IMR-90 (cell line): ENCODE measurements around the gene MACF1. TPM values are rescaled to one million over a fixed set of nuclear protein-coding genes. Genes with fewer than 3 reads are reported as not detected.
"Not testable (repeated sequence)": the region's sequence is repeated elsewhere in the genome, so short reads cannot be mapped to it uniquely, and the experiment has no call there.

Experiments used
- ATAC-seq: fragments of 200-7000 bp; cut with Tn5 transposase; 2 replicates; pipeline ENCODE4 v1.9.1; 2020; ENCODE audit warnings: low read depth, mild to moderate bottlenecking, moderate library complexity
- BruUV-seq: library from RNA; stranded (reverse); fragments of 400-500 nt; replicated peaks from 2 replicates; lab custom pipeline; 2021; lab: Mats Ljungman, UMichigan
- CTCF ChIA-PET: fragments of 300-600 bp; formaldehyde crosslinking; extraction: SDS; loops from one replicate; lab custom pipeline; 2021; ENCODE audit warnings: antibody characterized with exemption; lab: Yijun Ruan, JAX
- POLR2A ChIA-PET: fragments of 300-600 bp; sonication (Branson Sonifier 250); formaldehyde crosslinking; loops from one replicate; lab custom pipeline; 2022; ENCODE audit warnings: antibody characterized with exemption; ENCODE audit not compliant: unreplicated experiment; lab: Charles Lee
- DNase-seq: peaks from one replicate; pipeline ENCODE4 v3.0.0; 2013
- H2AFZ ChIP-seq: replicated peaks from 2 replicates; pipeline ENCODE3; 2013; ENCODE audit warnings: low read length, mild to moderate bottlenecking; ENCODE audit not compliant: poor library complexity
- H2AK5ac ChIP-seq: 2 replicates; pipeline ENCODE4 v1.6.1; 2013; ENCODE audit warnings: low read depth, low read length, inconsistent platforms
- H2AK9ac ChIP-seq: replicated peaks from 2 replicates; pipeline ENCODE3; 2013; ENCODE audit warnings: mild to moderate bottlenecking, low read depth, low read length, moderate library complexity; ENCODE audit not compliant: poor library complexity
- H2BK120ac ChIP-seq: 2 replicates; pipeline ENCODE4 v1.6.1; 2013; ENCODE audit warnings: low read depth, low read length, inconsistent platforms
- H2BK15ac ChIP-seq: 3 replicates; pipeline ENCODE4 v1.6.1; 2013; ENCODE audit warnings: low read depth, low read length, inconsistent platforms
- H2BK20ac ChIP-seq: 2 replicates; pipeline ENCODE4 v1.6.1; 2013; ENCODE audit warnings: low read depth, mild to moderate bottlenecking, inconsistent platforms, low read length, moderate library complexity
- H2BK5ac ChIP-seq: 2 replicates; pipeline ENCODE4 v1.6.1; 2013; ENCODE audit warnings: mild to moderate bottlenecking, low read depth, low read length, inconsistent platforms; ENCODE audit not compliant: poor library complexity, severe bottlenecking
- H3K14ac ChIP-seq: replicated peaks from 2 replicates; pipeline ENCODE4 v1.6.1; 2013; ENCODE audit warnings: low read depth, low read length, inconsistent platforms
- H3K18ac ChIP-seq: 2 replicates; pipeline ENCODE4 v1.6.1; 2013; ENCODE audit warnings: low read depth, low read length, control low read depth
- H3K23ac ChIP-seq: 2 replicates; pipeline ENCODE4 v1.6.1; 2013; ENCODE audit warnings: low read depth, low read length, inconsistent platforms
- H3K27ac ChIP-seq: 2 replicates; pipeline ENCODE4 v1.5.1; 2013; ENCODE audit warnings: mild to moderate bottlenecking, control low read depth, low read length; ENCODE audit not compliant: insufficient read depth
- H3K27me3 ChIP-seq: 2 replicates; pipeline ENCODE4 v1.6.1; 2013; ENCODE audit warnings: low read length; ENCODE audit not compliant: control insufficient read depth, insufficient read depth
- H3K36me3 ChIP-seq: 2 replicates; pipeline ENCODE4 v1.6.1; 2013; ENCODE audit warnings: low read length, mixed read lengths; ENCODE audit not compliant: control insufficient read depth, insufficient read depth
- H3K4ac ChIP-seq: 2 replicates; pipeline ENCODE4 v1.6.1; 2013; ENCODE audit warnings: low read depth, low read length, inconsistent platforms
- H3K4me1 ChIP-seq: 2 replicates; pipeline ENCODE4 v1.6.1; 2013; ENCODE audit warnings: low read length, mixed read lengths; ENCODE audit not compliant: control insufficient read depth, insufficient read depth
- H3K4me2 ChIP-seq: 2 replicates; pipeline ENCODE4 v1.6.1; 2013; ENCODE audit warnings: low read depth, mild to moderate bottlenecking, control low read depth, low read length, moderate library complexity
- H3K4me3 ChIP-seq: 2 replicates; pipeline ENCODE4 v1.5.1; 2013; ENCODE audit warnings: low read depth, mild to moderate bottlenecking, control low read depth, low read length, moderate library complexity; ENCODE audit not compliant: insufficient read depth
- H3K56ac ChIP-seq: 2 replicates; pipeline ENCODE4 v1.6.1; 2013; ENCODE audit warnings: low read length, inconsistent platforms; ENCODE audit not compliant: insufficient read depth; ENCODE audit errors: extremely low read depth
- H3K79me1 ChIP-seq, 2 experiments: 2 replicates each; pipeline ENCODE4 v1.6.1; 2013; ENCODE audit warnings: low read length in 2 of 2, inconsistent platforms in 1 of 2, low read depth in 1 of 2
- H3K9ac ChIP-seq: 2 replicates; pipeline ENCODE4 v1.6.1; 2013; ENCODE audit warnings: low read depth, low read length, control low read depth
- H3K9me1 ChIP-seq: 2 replicates; pipeline ENCODE4 v1.6.1; 2013; ENCODE audit warnings: low read length, inconsistent platforms; ENCODE audit not compliant: insufficient read depth
- H3K9me3 ChIP-seq: 2 replicates; pipeline ENCODE4 v1.6.1; 2013; ENCODE audit warnings: low read length; ENCODE audit not compliant: control insufficient read depth, insufficient read depth
- H4K20me1 ChIP-seq: 2 replicates; pipeline ENCODE4 v1.6.1; 2013; ENCODE audit warnings: low read length, inconsistent platforms; ENCODE audit not compliant: insufficient read depth
- H4K5ac ChIP-seq: 2 replicates; pipeline ENCODE4 v1.6.1; 2013; ENCODE audit warnings: mild to moderate bottlenecking, low read depth, low read length, control low read depth
- H4K8ac ChIP-seq, 2 experiments: 2 replicates each; pipeline ENCODE4 v1.6.1; 2013; ENCODE audit warnings: low read depth in 2 of 2, low read length in 2 of 2, control low read depth in 1 of 2, inconsistent platforms in 1 of 2
- H4K91ac ChIP-seq: 2 replicates; pipeline ENCODE4 v1.6.1; 2013; ENCODE audit warnings: low read depth, low read length, inconsistent platforms; ENCODE audit not compliant: insufficient read depth
- RCOR1 ChIP-seq: IDR thresholded peaks from 2 replicates; pipeline ENCODE4 v1.6.1; 2012; ENCODE audit warnings: mild to moderate bottlenecking, low read length, improper control_type of control experiment; ENCODE audit not compliant: insufficient replicate concordance
- WGBS, 2 experiments: methylation state at CpG; one replicate each; pipeline versions ENCODE4 v1.1.5 to v1.1.7; 2013; ENCODE audit warnings: missing lambda C conversion rate in 2 of 2; ENCODE audit not compliant: insufficient read length in 1 of 2; ENCODE audit errors: extremely low coverage in 2 of 2; 5-methylcytosine and 5-hydroxymethylcytosine counted together
- dilution Hi-C: fragments of 300-500 bp; cut with HindIII; formaldehyde crosslinking; loops from one replicate; pipeline ENCODE4 v1.14.3; 2018; ENCODE audit warnings: low sequenced_read_pairs; ENCODE audit not compliant: unreplicated experiment
- in situ Hi-C: fragments of 300-500 bp; cut with MboI; formaldehyde crosslinking; loops from 3 replicates; pipeline ENCODE4 v1.14.3; 2019; ENCODE audit warnings: low sequenced_read_pairs, inconsistent platforms, mixed read lengths
- intact Hi-C: fragments of 100-400 bp; cut with micrococcal nuclease; formaldehyde crosslinking; loops from 2 replicates; pipeline ENCODE4 v1.10.0; 2022
- polyA plus RNA-seq, 3 experiments: library from polyadenylated mRNA; depleted of rRNA; stranded (reverse); fragments of >200 nt; gene quantifications; 2 replicates each; pipeline ENCODE4 v1.2.3, GENCODE V29; 2012; ENCODE audit warnings: low replicate concordance in 1 of 3
- total RNA-seq: library from RNA; depleted of rRNA; stranded (reverse); fragments of >200 nt; gene quantifications from 2 replicates; pipeline ENCODE4 v1.2.3, GENCODE V29; 2012

The MACF1 gene
- total and polyA plus RNA-seq, 2 of the 4 experiments (the other 2 are of a cell fraction) = 67.6 to 369 TPM

- Histone ChIP-seq H3K9me1 (peaks cover 4% of the 10 kb centered on the region; the same call in 1 of the 2 replicates), H3K18ac (peak overlapping the region; percentile 51; the same call in 1 of the 2 replicates), H3K9me3 (no peaks in the 10 kb centered on the region), H4K5ac (no peak overlapping the region), H3K56ac (peak overlapping the region; percentile 80), H2BK20ac (no peak overlapping the region), H3K79me1 (peaks cover 3 to 50% of the 10 kb centered on the region in 2 experiments; a peak in 3 of 4 replicates), H3K14ac (peak overlapping the region; percentile 86), H2BK120ac (peak overlapping the region; percentile 82), H2BK5ac (peak overlapping the region; percentile 87), H4K91ac (peak overlapping the region; percentile 28; the same call in 1 of the 2 replicates), H4K8ac (peak overlapping the region; percentile 27 to 84; a peak in 3 of 4 replicates), H2AK9ac (no peak overlapping the region), H3K23ac (peak overlapping the region; percentile 78), H2AFZ (no peak overlapping the region), H3K27me3 (no peaks in the 10 kb centered on the region), H3K27ac (peak overlapping the region; percentile 91; the same call in 1 of the 2 replicates), H3K4me3 (peak overlapping the region; percentile 54), H3K36me3 (no peaks in the 10 kb centered on the region), H2AK5ac (peak overlapping the region; percentile 24; the same call in 1 of the 2 replicates), H4K20me1 (peaks cover 35% of the 10 kb centered on the region), H2BK15ac (peak overlapping the region; percentile 77; the same call in 2 of the 3 replicates), H3K4ac (peak overlapping the region; percentile 82; the same call in 1 of the 2 replicates), H3K9ac (peak overlapping the region; percentile 95; the same call in 1 of the 2 replicates), H3K4me1 (peaks cover 2% of the 10 kb centered on the region), H3K4me2 (peak overlapping the region; percentile 99)
- in situ Hi-C loops = no loop called here
- ChIA-PET CTCF (interaction anchor here (1.1 to 1.8 kb wide), 3 partner anchors 15 to 107 kb away, joined by 3 to 7 read pairs (median 5); no protein-coding TSS in a partner anchor), POLR2A (interaction anchor here (1.0 to 1.4 kb wide), 2 partner anchors 13 to 48 kb away, joined by 3 to 5 read pairs; no protein-coding TSS in a partner anchor)
- no CpG with 5 or more reads among the region's 3 CpGs for WGBS, 2 experiments
- ATAC-seq (no peak), DNase-seq (no peak)
- intact Hi-C loops = no loop called here
- BruUV-seq = no TSS peak
- dilution Hi-C loops = no loop called here
- no peak for TF ChIP-seq RCOR1
These were observed 1.4 kb downstream of the MACF1 start for GRCh38 chr1:39205781-39206464.

GRCh38 chr1:39208360-39208759 lies 3.9 kb downstream of the MACF1 start:
- H3K4me2 ChIP-seq, dilution Hi-C loops, H4K91ac ChIP-seq, H3K9me3 ChIP-seq, H2BK5ac ChIP-seq, H2BK20ac ChIP-seq, intact Hi-C loops, CTCF ChIA-PET, H4K5ac ChIP-seq, H3K18ac ChIP-seq, H2AK9ac ChIP-seq, H4K8ac ChIP-seq, BruUV-seq, H2BK120ac ChIP-seq, H2AK5ac ChIP-seq, H3K9ac ChIP-seq, H3K4me3 ChIP-seq, H3K27ac ChIP-seq, in situ Hi-C loops, H3K14ac ChIP-seq, H3K36me3 ChIP-seq, H3K4me1 ChIP-seq, H2AFZ ChIP-seq, H3K56ac ChIP-seq, DNase-seq, POLR2A ChIA-PET, H2BK15ac ChIP-seq, H3K23ac ChIP-seq, ATAC-seq, H3K9me1 ChIP-seq, H3K27me3 ChIP-seq, H3K4ac ChIP-seq: not testable (repeated sequence)
- Histone ChIP-seq H4K20me1 (peaks cover 47% of the 10 kb centered on the region), H3K79me1 (peaks cover 10 to 52% of the 10 kb centered on the region in 2 experiments)
- WGBS, 2 experiments = 90% methylated on average over 2 of the region's 12 CpGs; no CpG with 5 or more reads in 1 of the 2 experiments
